Mesodermal cell (in vitro differentiated cells): Measurements from ENCODE around the gene TMEM132D.

ENCODE experiments used
- H3K27ac ChIP-seq: 2 replicates; pipeline ENCODE4 v1.7.0; 2013; ENCODE audit warnings: mild to moderate bottlenecking, low read depth, low read length, moderate library complexity; ENCODE audit not compliant: severe bottlenecking
- H3K36me3 ChIP-seq: 2 replicates; pipeline ENCODE4 v1.7.1; 2013; ENCODE audit warnings: mild to moderate bottlenecking, low read length, moderate library complexity; ENCODE audit not compliant: control insufficient read depth, insufficient read depth
- H3K4me1 ChIP-seq: one replicate; pipeline ENCODE4 v1.7.1; 2013; ENCODE audit warnings: mild to moderate bottlenecking, low read length; ENCODE audit not compliant: insufficient read depth, control insufficient read depth, poor library complexity, severe bottlenecking
- H3K4me3 ChIP-seq: 2 replicates; pipeline ENCODE4 v1.7.0; 2013; ENCODE audit warnings: low read length, control low read depth, mild to moderate bottlenecking; ENCODE audit not compliant: insufficient read depth, poor library complexity, severe bottlenecking; ENCODE audit errors: extremely low read depth
- H3K9me3 ChIP-seq: 2 replicates; pipeline ENCODE4 v1.7.1; 2013; ENCODE audit warnings: mild to moderate bottlenecking, low read length, moderate library complexity; ENCODE audit not compliant: control insufficient read depth
- WGBS, 2 experiments: methylation state at CpG; one replicate each; pipeline ENCODE4 v1.1.5; 2013; ENCODE audit warnings: missing lambda C conversion rate in 2 of 2; ENCODE audit not compliant: insufficient coverage in 2 of 2; 5-methylcytosine and 5-hydroxymethylcytosine counted together

Gene TMEM132D

GRCh38 chr12:129102233-129102632 is 801.6 kb downstream of the TMEM132D start:
- H3K27ac ChIP-seq: no peak overlapping the region
- H3K36me3 ChIP-seq: no peaks in the 10 kb centered on the region
- H3K4me3 ChIP-seq: no peak overlapping the region
- no peaks in the 10 kb centered on the region for H3K9me3 ChIP-seq
- H3K4me1 ChIP-seq: no peaks in the 10 kb centered on the region
- 84% methylated on average over 5 of the region's 7 CpGs for WGBS, 2 experiments

- Histone ChIP-seq H3K4me3 (no peak overlapping the region), H3K9me3 (no peaks in the 10 kb centered on the region), H3K27ac (no peak overlapping the region), H3K4me1 (no peaks in the 10 kb centered on the region), H3K36me3 (no peaks in the 10 kb centered on the region)
- 20 to 67% methylated on average over 1 of the region's 5 CpGs for WGBS, 2 experiments
These were observed 802.0 kb downstream of the TMEM132D start for GRCh38 chr12:129101816-129102215.

GRCh38 chr12:129101404-129101803 is 802.4 kb downstream of the TMEM132D start:
- no peaks in the 10 kb centered on the region for H3K36me3 ChIP-seq
- WGBS, 2 experiments: 82 to 98% methylated on average over 4 of the region's 5 CpGs

DNA sequence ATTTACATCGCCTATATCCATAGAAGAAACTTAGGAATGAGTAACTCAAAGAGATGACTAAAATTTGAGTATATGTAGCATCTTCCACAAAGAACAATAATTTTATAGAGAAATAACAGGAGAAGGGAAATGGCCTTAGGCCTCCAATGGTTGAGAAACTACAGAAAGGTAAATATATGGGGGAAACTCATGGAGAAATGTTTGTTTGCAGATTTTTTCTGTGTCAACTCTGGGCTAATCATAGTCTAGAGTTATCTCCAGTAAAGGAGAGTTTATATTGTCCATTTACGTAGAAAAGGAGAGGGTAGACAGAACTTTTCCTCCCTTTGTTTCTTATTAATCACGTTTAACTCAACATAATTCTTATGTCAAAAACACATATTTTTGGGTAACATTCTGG is 806.4 kb downstream of the TMEM132D start:
- no peaks in the 10 kb centered on the region for H3K36me3 ChIP-seq
- no peak overlapping the region for H3K27ac ChIP-seq
- H3K9me3 ChIP-seq: no peaks in the 10 kb centered on the region
- no peak overlapping the region for H3K4me3 ChIP-seq
- no peaks in the 10 kb centered on the region for H3K4me1 ChIP-seq
- no CpG with 5 or more reads among the region's 3 CpGs for WGBS, 2 experiments

More at GRCh38 chr12:129101404-129101803, 802.4 kb downstream of the TMEM132D start:
- Histone ChIP-seq H3K4me3 (no peak overlapping the region), H3K4me1 (no peaks in the 10 kb centered on the region), H3K27ac (no peak overlapping the region), H3K9me3 (no peaks in the 10 kb centered on the region)

DNA sequence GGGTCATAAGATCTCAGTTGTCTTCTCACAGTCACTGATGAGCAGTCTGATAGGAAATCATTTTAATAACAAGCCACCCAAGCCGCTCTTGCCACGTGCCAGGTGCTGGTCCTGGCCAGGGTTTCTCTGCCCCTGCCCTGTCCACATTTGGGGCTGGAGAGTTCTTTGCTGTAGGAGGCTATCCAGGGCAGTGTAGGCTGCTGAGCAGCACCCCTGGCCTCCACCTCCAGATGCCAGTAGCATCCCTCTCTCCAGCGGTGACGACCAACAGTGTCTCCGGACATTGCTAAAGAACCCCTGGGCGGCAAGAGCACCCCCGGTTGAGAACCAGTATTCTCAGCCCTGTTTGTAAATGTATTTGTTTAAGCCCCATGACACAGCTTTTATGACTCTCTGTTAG is 806.9 kb downstream of the TMEM132D start:
- no peaks in the 10 kb centered on the region for H3K9me3 ChIP-seq
- no peaks in the 10 kb centered on the region for H3K4me1 ChIP-seq
- H3K27ac ChIP-seq: no peak overlapping the region
- WGBS, 2 experiments: 87 to 96% methylated on average over 4 of the region's 7 CpGs
- no peak overlapping the region for H3K4me3 ChIP-seq
- no peaks in the 10 kb centered on the region for H3K36me3 ChIP-seq

DNA sequence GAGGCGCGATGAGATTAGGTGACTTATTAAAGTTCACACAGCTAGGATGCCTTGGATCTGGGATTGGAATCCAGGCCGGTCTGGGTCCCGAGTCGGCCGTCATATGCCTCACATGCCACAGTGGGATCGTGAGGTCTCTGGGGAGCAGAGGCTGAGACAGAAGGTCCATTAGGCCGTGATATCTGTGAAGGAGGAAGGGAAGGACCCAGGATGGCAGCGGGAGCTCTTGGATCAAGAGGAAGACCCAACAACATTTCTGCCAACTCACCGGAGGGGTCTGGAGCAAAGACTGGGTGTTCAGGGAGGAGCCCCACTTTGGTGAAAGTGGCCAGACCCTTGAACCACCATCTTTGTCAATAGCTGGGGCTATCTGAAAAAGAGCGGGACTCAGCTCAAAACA is 807.6 kb downstream of the TMEM132D start:
- Histone ChIP-seq H3K4me3 (no peak overlapping the region), H3K36me3 (no peaks in the 10 kb centered on the region), H3K9me3 (no peaks in the 10 kb centered on the region), H3K27ac (no peak overlapping the region), H3K4me1 (no peaks in the 10 kb centered on the region)
- 94 to 99% methylated on average over 9 to 11 of the region's 11 CpGs for WGBS, 2 experiments

- no peaks in the 10 kb centered on the region for H3K36me3 ChIP-seq
- no peak overlapping the region for H3K27ac ChIP-seq
- 87 to 99% methylated on average over 3 to 8 of the region's 9 CpGs for WGBS, 2 experiments
- no peaks in the 10 kb centered on the region for H3K4me1 ChIP-seq
- no peak overlapping the region for H3K4me3 ChIP-seq
- H3K9me3 ChIP-seq: no peaks in the 10 kb centered on the region
These were observed 814.2 kb downstream of the TMEM132D start for GRCh38 chr12:129089576-129089975.

- Histone ChIP-seq H3K27ac (no peak overlapping the region), H3K4me1 (no peaks in the 10 kb centered on the region), H3K9me3 (no peaks in the 10 kb centered on the region), H3K36me3 (no peaks in the 10 kb centered on the region), H3K4me3 (no peak overlapping the region)
- 85 to 87% methylated on average over 16 to 19 of the region's 20 CpGs for WGBS, 2 experiments
These were observed 818.7 kb downstream of the TMEM132D start for GRCh38 chr12:129084875-129085826.

DNA sequence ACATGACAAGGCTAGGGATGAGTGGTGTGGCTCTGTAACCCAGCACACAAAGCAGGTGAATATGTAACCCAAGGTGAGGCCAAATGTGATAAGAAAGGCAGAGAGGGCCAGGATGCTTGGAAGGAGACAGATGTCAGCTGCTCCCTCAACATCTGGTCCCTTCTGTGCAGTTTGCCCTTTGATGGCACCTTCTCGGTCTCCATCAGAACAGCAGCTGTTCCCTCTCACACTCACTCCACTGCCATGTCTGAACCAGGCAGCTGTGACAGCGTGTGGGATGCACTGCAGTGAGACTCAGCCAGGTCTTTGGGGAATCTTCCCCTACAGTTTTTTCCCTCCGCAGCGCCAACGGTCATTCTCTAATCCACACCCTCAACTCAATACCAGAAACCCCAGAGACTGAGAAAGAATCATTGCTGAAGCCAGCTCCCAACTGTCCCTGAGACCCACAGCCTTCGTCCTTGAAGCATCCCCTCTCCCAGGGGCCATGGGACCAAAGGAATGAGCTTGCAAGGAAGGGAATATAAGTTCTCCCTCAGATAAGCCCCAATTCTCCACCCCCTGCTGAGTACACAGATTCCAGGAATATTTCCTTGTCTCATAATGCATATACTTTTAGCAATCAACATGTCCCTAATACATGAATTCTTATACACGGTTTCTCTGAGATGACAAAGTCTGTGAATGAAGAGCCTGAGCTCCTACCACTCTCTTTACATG is 820.5 kb downstream of the TMEM132D start:
- no peaks in the 10 kb centered on the region for H3K36me3 ChIP-seq
- no peaks in the 10 kb centered on the region for H3K9me3 ChIP-seq
- H3K4me1 ChIP-seq: no peaks in the 10 kb centered on the region
- 76 to 82% methylated on average over 5 to 7 of the region's 7 CpGs for WGBS, 2 experiments
- no peak overlapping the region for H3K27ac ChIP-seq
- no peak overlapping the region for H3K4me3 ChIP-seq

DNA sequence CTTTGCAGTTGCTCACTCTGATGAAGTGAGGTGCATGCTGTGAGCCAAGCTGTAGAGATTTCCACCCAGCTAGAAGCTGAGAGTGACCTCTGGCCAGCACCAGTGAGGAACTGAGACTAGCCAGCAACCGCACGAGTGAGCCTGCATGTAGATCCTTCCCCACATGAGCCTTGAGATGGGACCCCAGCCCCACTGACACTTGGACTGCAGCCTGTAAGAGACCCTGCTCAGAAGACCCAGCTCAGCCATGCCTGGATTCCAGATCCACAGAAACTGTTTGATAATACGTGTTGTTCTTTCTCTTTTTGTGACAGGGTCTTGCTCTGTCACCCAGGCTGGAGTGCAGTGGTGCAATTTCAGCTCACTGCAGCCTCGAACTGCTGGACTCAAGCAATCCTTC is 821.4 kb downstream of the TMEM132D start:
- no peaks in the 10 kb centered on the region for H3K36me3 ChIP-seq
- H3K27ac ChIP-seq: no peak overlapping the region
- no peaks in the 10 kb centered on the region for H3K9me3 ChIP-seq
- WGBS, 2 experiments: 82 to 90% methylated on average over 2 to 3 of the region's 4 CpGs
- no peak overlapping the region for H3K4me3 ChIP-seq
- no peaks in the 10 kb centered on the region for H3K4me1 ChIP-seq
